HEK293T (cell line): ENCODE data around the gene PPP1R3E.

ENCODE experiments used
- ELF4 ChIP-seq: fragments of 450-650 bp; IDR thresholded peaks from 2 replicates; pipeline ENCODE4 v1.6.1; 2017; ENCODE audit warnings: antibody characterized with exemption
- FOXK2 ChIP-seq: fragments of 450-650 bp; IDR thresholded peaks from 2 replicates; pipeline ENCODE4 v1.6.1; 2016; ENCODE audit warnings: mild to moderate bottlenecking
- L3MBTL2 ChIP-seq: fragments of 450-650 bp; conservative IDR thresholded peaks from 2 replicates; pipeline ENCODE4 v1.6.1; 2016; ENCODE audit warnings: mild to moderate bottlenecking
- LEF1 ChIP-seq: fragments of 450-650 bp; IDR thresholded peaks from 2 replicates; pipeline ENCODE4 v1.6.1; 2017; ENCODE audit warnings: mild to moderate bottlenecking, borderline replicate concordance
- PKNOX1 ChIP-seq: fragments of 450-650 bp; IDR thresholded peaks from 2 replicates; pipeline ENCODE4 v1.6.1; 2016
- SP1 ChIP-seq: fragments of 450-650 bp; IDR thresholded peaks from 2 replicates; pipeline ENCODE4 v1.6.1; 2017
- SUZ12 ChIP-seq: fragments of 450-650 bp; IDR thresholded peaks from 2 replicates; pipeline ENCODE4 v1.6.1; 2016; ENCODE audit warnings: mild to moderate bottlenecking
- TARDBP ChIP-seq: fragments of 450-650 bp; IDR thresholded peaks from 2 replicates; pipeline ENCODE4 v1.6.1; 2016

GRCh38 chr14:23307146-23307530 is 4.5 kb upstream of the PPP1R3E start:
- TF ChIP-seq ELF4: no peak
- TF ChIP-seq TARDBP: no peak
- no peak for TF ChIP-seq FOXK2
- no peak for TF ChIP-seq LEF1
- TF ChIP-seq L3MBTL2: no peak
- TF ChIP-seq SUZ12: no peak
- TF ChIP-seq PKNOX1: no peak
- no peak for TF ChIP-seq SP1
